K562 (cell line): ENCODE data around the gene RAB4B. TPM values are rescaled to one million over a fixed set of nuclear protein-coding genes. Genes with fewer than 3 reads are reported as not detected.

Experiments
- ETV6 ChIP-seq, 3 experiments: fragments of 150-350 bp in 1 of 3; sonication (generic) in 1 of 3; formaldehyde crosslinking in 1 of 3; IDR thresholded peaks; 2 replicates each; pipeline versions ENCODE4 v1.6.1 to v1.8.0; 2014 to 2022; ENCODE audit warnings: borderline replicate concordance in 2 of 3, low read depth in 2 of 3, antibody characterized with exemption in 1 of 3, low read length in 1 of 3, mild to moderate bottlenecking in 1 of 3, missing genetic modification reagents in 1 of 3
- GABPA ChIP-seq: fragments of 200-800 bp; sonication (Bioruptor generic); conservative IDR thresholded peaks from 2 replicates; pipeline ENCODE4 v1.6.1; 2016; ENCODE audit warnings: low read depth, missing genetic modification characterization, missing compliant biosample characterization
- HNRNPH1 ChIP-seq: fragments of 200-400 bp; formaldehyde crosslinking; optimal IDR thresholded peaks from 2 replicates; pipeline ENCODE3; 2017; ENCODE audit warnings: low read depth, mild to moderate bottlenecking, low read length, moderate library complexity
- NCOA6 ChIP-seq: fragments of 450-650 bp; IDR thresholded peaks from 2 replicates; pipeline ENCODE4 v1.6.1; 2017; ENCODE audit warnings: mild to moderate bottlenecking
- NUFIP1 ChIP-seq: fragments of 450-650 bp; IDR thresholded peaks from 2 replicates; pipeline ENCODE4 v1.6.1; 2018; ENCODE audit not compliant: partially characterized antibody
- PRMT5 ChIP-seq: sonication (generic); formaldehyde crosslinking; IDR thresholded peaks from 2 replicates; pipeline ENCODE4 v1.5.0; 2020; ENCODE audit warnings: missing genetic modification reagents
- RAD21 ChIP-seq, 2 experiments: fragments of 250-450 bp in 1 of 2; fragments of 450-650 bp in 1 of 2; sonication (Bioruptor Pico) in 1 of 2; formaldehyde crosslinking in 1 of 2; IDR thresholded peaks in 1 of 2; conservative IDR thresholded peaks in 1 of 2; 2 replicates each; pipeline versions ENCODE4 v1.4.0 to v1.8.0; 2020 to 2022; ENCODE audit warnings: mild to moderate bottlenecking in 2 of 2, moderate library complexity in 1 of 2
- ZNF79 ChIP-seq: fragments of 250-450 bp; sonication (Bioruptor Pico); IDR thresholded peaks from 2 replicates; pipeline ENCODE4 v1.4.0; 2020; ENCODE audit warnings: low read depth, mild to moderate bottlenecking, moderate library complexity
- polyA plus RNA-seq, 8 experiments: library from polyadenylated mRNA; depleted of rRNA in 4 of 8; stranded (reverse) in 5 of 8; unstranded in 3 of 8; fragments of >200 nt; fragmentation: Nextera tagmentation in 2 of 8; fragmentation: Illumina TruSeq in 1 of 8; extraction: Ambion mirVana in 2 of 8; extraction: Trizol in 1 of 8; gene quantifications; 2 replicates each; pipeline versions ENCODE4 v1.2.1 to v1.2.3, GENCODE V29; 2011 to 2014; ENCODE audit warnings: inconsistent platforms in 1 of 8, missing spikeins in 1 of 8
- total RNA-seq, 7 experiments: library from RNA; depleted of rRNA in 6 of 7; stranded (reverse); fragments of >200 nt in 6 of 7; fragmentation: Illumina TruSeq in 2 of 7; extraction: Trizol in 2 of 7; gene quantifications; 2 replicates each; pipeline versions ENCODE4 v1.2.1 to v1.2.3, GENCODE V29; 2011 to 2021; ENCODE audit warnings: low replicate concordance in 1 of 7
- TF ChIP-seq, protein P1 (sequence below): fragments of 450-650 bp; IDR thresholded peaks from 2 replicates; pipeline ENCODE4 v1.7.1; 2018; ENCODE audit warnings: mild to moderate bottlenecking, low read depth; ENCODE audit not compliant: partially characterized antibody
- TF ChIP-seq, protein P2 (sequence below): sonication (generic); formaldehyde crosslinking; IDR thresholded peaks from 2 replicates; pipeline ENCODE4 v1.4.0; 2020; ENCODE audit warnings: mild to moderate bottlenecking, missing genetic modification reagents
- TF ChIP-seq, protein P3 (sequence below): fragments of 450-650 bp; IDR thresholded peaks from one replicate; pipeline ENCODE4 v1.6.1; 2018; ENCODE audit warnings: mild to moderate bottlenecking, moderate library complexity; ENCODE audit not compliant: partially characterized antibody
- TF ChIP-seq, protein P4 (sequence below): sonication (generic); formaldehyde crosslinking; IDR thresholded peaks from 2 replicates; pipeline ENCODE4 v1.8.0; 2022; ENCODE audit warnings: missing genetic modification reagents, mild to moderate bottlenecking, borderline replicate concordance
- TF ChIP-seq, protein P5 (sequence below): fragments of 450-650 bp; IDR thresholded peaks from 2 replicates; pipeline ENCODE4 v1.6.1; 2017; ENCODE audit warnings: antibody characterized with exemption

Gene RAB4B
- total and polyA plus RNA-seq, 9 of the 15 experiments (the other 6 are each of a cell fraction or from before 2014, with no cell fraction given) = 0.28 to 20.4 (median 9.0) TPM

DNA sequence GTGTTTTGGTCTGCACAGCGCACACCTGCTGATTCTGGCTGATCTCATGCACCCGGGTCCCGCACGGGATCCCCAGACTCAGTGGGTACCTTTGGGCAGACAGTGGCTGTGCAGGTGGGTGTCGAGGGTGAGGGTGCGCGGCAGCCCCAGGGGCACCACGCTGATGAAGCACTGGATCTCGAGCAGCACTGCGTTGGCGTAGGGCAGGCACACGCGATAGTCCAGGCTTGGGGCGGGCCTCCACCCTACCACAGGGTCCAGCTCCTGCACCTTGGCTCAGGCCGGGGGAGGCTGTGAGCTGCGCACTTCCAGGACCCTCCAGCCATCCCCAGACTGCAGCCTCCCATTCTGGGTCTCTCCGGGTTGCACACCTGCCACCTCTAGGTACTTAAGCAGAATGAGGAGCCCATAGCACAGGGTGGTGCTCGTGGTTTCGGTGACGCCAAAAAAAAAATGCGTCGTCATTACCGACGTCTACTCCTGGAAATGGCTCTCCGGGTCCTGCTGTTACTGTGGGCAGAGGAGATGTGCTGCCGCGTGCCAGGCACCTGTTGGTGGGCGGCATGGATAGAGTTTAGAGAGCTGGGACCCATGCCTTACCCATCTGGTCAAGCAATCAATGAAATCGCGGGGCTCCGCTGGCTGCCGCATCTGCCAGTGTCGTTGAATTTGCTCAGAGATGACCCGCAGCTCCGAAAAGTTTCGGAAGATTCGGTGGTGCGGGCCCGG lies 31.5 kb downstream of the RAB4B start (continued):
- TF ChIP-seq, protein P1, sequence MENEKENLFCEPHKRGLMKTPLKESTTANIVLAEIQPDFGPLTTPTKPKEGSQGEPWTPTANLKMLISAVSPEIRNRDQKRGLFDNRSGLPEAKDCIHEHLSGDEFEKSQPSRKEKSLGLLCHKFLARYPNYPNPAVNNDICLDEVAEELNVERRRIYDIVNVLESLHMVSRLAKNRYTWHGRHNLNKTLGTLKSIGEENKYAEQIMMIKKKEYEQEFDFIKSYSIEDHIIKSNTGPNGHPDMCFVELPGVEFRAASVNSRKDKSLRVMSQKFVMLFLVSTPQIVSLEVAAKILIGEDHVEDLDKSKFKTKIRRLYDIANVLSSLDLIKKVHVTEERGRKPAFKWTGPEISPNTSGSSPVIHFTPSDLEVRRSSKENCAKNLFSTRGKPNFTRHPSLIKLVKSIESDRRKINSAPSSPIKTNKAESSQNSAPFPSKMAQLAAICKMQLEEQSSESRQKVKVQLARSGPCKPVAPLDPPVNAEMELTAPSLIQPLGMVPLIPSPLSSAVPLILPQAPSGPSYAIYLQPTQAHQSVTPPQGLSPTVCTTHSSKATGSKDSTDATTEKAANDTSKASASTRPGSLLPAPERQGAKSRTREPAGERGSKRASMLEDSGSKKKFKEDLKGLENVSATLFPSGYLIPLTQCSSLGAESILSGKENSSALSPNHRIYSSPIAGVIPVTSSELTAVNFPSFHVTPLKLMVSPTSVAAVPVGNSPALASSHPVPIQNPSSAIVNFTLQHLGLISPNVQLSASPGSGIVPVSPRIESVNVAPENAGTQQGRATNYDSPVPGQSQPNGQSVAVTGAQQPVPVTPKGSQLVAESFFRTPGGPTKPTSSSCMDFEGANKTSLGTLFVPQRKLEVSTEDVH = no peak
- TF ChIP-seq ETV6 (IDR thresholded peaks at IDR 0.05; ENCODE audit: borderline replicate concordance in 1 of 2, low read depth in 2 of 2, low read length in 1 of 2) (no peak), ETV6 (CRISPR knock-in tag; IDR thresholded peaks at IDR 0.05; ENCODE audit: borderline replicate concordance) (no peak), HNRNPH1 (no peak), ZNF79 (CRISPR knock-in tag) (no peak), NUFIP1 (no peak), PRMT5 (CRISPR knock-in tag) (no peak), GABPA (tag) (no peak), NCOA6 (no peak), RAD21 (CRISPR knock-in tag; conservative IDR thresholded peaks at IDR 0.05 in 1 of 2, IDR thresholded peaks at IDR 0.05 in 1 of 2) (no peak)
- TF ChIP-seq, protein P2, sequence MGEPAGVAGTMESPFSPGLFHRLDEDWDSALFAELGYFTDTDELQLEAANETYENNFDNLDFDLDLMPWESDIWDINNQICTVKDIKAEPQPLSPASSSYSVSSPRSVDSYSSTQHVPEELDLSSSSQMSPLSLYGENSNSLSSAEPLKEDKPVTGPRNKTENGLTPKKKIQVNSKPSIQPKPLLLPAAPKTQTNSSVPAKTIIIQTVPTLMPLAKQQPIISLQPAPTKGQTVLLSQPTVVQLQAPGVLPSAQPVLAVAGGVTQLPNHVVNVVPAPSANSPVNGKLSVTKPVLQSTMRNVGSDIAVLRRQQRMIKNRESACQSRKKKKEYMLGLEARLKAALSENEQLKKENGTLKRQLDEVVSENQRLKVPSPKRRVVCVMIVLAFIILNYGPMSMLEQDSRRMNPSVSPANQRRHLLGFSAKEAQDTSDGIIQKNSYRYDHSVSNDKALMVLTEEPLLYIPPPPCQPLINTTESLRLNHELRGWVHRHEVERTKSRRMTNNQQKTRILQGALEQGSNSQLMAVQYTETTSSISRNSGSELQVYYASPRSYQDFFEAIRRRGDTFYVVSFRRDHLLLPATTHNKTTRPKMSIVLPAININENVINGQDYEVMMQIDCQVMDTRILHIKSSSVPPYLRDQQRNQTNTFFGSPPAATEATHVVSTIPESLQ (CRISPR knock-in tag) = no peak
- TF ChIP-seq, protein P3, sequence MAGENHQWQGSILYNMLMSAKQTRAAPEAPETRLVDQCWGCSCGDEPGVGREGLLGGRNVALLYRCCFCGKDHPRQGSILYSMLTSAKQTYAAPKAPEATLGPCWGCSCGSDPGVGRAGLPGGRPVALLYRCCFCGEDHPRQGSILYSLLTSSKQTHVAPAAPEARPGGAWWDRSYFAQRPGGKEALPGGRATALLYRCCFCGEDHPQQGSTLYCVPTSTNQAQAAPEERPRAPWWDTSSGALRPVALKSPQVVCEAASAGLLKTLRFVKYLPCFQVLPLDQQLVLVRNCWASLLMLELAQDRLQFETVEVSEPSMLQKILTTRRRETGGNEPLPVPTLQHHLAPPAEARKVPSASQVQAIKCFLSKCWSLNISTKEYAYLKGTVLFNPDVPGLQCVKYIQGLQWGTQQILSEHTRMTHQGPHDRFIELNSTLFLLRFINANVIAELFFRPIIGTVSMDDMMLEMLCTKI = no peak
- TF ChIP-seq, protein P4, sequence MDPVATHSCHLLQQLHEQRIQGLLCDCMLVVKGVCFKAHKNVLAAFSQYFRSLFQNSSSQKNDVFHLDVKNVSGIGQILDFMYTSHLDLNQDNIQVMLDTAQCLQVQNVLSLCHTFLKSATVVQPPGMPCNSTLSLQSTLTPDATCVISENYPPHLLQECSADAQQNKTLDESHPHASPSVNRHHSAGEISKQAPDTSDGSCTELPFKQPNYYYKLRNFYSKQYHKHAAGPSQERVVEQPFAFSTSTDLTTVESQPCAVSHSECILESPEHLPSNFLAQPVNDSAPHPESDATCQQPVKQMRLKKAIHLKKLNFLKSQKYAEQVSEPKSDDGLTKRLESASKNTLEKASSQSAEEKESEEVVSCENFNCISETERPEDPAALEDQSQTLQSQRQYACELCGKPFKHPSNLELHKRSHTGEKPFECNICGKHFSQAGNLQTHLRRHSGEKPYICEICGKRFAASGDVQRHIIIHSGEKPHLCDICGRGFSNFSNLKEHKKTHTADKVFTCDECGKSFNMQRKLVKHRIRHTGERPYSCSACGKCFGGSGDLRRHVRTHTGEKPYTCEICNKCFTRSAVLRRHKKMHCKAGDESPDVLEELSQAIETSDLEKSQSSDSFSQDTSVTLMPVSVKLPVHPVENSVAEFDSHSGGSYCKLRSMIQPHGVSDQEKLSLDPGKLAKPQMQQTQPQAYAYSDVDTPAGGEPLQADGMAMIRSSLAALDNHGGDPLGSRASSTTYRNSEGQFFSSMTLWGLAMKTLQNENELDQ (CRISPR knock-in tag) = no peak
- TF ChIP-seq, protein P5, sequence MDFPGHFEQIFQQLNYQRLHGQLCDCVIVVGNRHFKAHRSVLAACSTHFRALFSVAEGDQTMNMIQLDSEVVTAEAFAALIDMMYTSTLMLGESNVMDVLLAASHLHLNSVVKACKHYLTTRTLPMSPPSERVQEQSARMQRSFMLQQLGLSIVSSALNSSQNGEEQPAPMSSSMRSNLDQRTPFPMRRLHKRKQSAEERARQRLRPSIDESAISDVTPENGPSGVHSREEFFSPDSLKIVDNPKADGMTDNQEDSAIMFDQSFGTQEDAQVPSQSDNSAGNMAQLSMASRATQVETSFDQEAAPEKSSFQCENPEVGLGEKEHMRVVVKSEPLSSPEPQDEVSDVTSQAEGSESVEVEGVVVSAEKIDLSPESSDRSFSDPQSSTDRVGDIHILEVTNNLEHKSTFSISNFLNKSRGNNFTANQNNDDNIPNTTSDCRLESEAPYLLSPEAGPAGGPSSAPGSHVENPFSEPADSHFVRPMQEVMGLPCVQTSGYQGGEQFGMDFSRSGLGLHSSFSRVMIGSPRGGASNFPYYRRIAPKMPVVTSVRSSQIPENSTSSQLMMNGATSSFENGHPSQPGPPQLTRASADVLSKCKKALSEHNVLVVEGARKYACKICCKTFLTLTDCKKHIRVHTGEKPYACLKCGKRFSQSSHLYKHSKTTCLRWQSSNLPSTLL = no peak
